Choroid plexus epithelial cell (primary cell): ENCODE results near the gene UTY.

Source experiments
- DNase-seq: peaks from one replicate; pipeline ENCODE4 v3.0.0-alpha.2; 2010; ENCODE audit warnings: low read depth
- H3K4me3 ChIP-seq: 2 replicates; pipeline ENCODE4 v1.5.1; 2011; ENCODE audit warnings: low read depth, mild to moderate bottlenecking, control low read depth, low read length, moderate library complexity
- CTCF ChIP-seq: conservative IDR thresholded peaks from 2 replicates; pipeline ENCODE4 v1.5.1; 2011; ENCODE audit warnings: low read depth, mild to moderate bottlenecking, control low read depth, inconsistent platforms, low read length, moderate library complexity

The UTY gene

GRCh38 chrY:13478126-13478785 is 1.6 kb downstream of the UTY start:
- H3K4me3 ChIP-seq: peak overlapping the region; percentile 84
- TF ChIP-seq CTCF: no peak
- DNase-seq: peak; percentile 70

- DNase-seq: peak; percentile 60
- no peak for TF ChIP-seq CTCF
- no peak overlapping the region for H3K4me3 ChIP-seq
Measured at GRCh38 chrY:13474997-13475396, 4.8 kb downstream of the UTY start.

- H3K4me3 ChIP-seq: no peak overlapping the region
- DNase-seq: no peak
- no peak for TF ChIP-seq CTCF
Measured at GRCh38 chrY:13451572-13451971, 28.3 kb downstream of the UTY start.

- no peak for TF ChIP-seq CTCF
- no peak for DNase-seq
- no peak overlapping the region for H3K4me3 ChIP-seq
Measured at GRCh38 chrY:13450596-13451130, 29.2 kb downstream of the UTY start.

GRCh38 chrY:13445566-13445965 is 34.3 kb downstream of the UTY start:
- no peak for TF ChIP-seq CTCF
- H3K4me3 ChIP-seq: no peak overlapping the region
- DNase-seq: peak; percentile 14

- TF ChIP-seq CTCF: no peak
- no peak for DNase-seq
Measured at GRCh38 chrY:13443146-13443545, 36.7 kb downstream of the UTY start.

GRCh38 chrY:13440811-13441210 is 39.0 kb downstream of the UTY start:
- TF ChIP-seq CTCF: no peak
- H3K4me3 ChIP-seq: no peak overlapping the region
- peak; percentile 29 for DNase-seq

More at GRCh38 chrY:13443146-13443545, 36.7 kb downstream of the UTY start:
- H3K4me3 ChIP-seq: no peak overlapping the region
